Right atrium auricular region (tissue), 2 donors: Measurements from ENCODE around the gene TMEM109. TPM values are rescaled to one million over a fixed set of nuclear protein-coding genes. Genes with fewer than 3 reads are reported as not detected.

ENCODE experiments used
- DNase-seq: peaks from one replicate; pipeline ENCODE4 v3.0.0-alpha.2; 2019; ENCODE audit warnings: low spot score
- H3K27ac ChIP-seq, 2 donors: fragments of 200-600 bp; sonication (generic); 1 replicate in 1 of 2; 2 replicates in 1 of 2; pipeline ENCODE4 v1.5.1; 2016 to 2019
- H3K27me3 ChIP-seq, 2 donors: fragments of 200-600 bp; sonication (generic); one replicate each; pipeline versions ENCODE4 v1.5.1 to v1.6.0; 2017 to 2019
- H3K36me3 ChIP-seq: fragments of 200-600 bp; sonication (generic); one replicate; pipeline ENCODE4 v1.5.1; 2016
- H3K4me1 ChIP-seq, 2 donors: fragments of 200-600 bp; sonication (generic); one replicate each; pipeline versions ENCODE4 v1.5.1 to v1.6.0; 2017 to 2019
- H3K4me3 ChIP-seq, 2 donors: fragments of 200-600 bp; sonication (generic); 1 replicate in 1 of 2; 2 replicates in 1 of 2; pipeline ENCODE4 v1.5.1; 2017 to 2019; ENCODE audit warnings: mild to moderate bottlenecking in 1 of 2, moderate library complexity in 1 of 2
- H3K9me3 ChIP-seq, 2 donors: fragments of 200-600 bp; sonication (generic); one replicate each; pipeline ENCODE4 v1.5.1; 2019
- total RNA-seq, 2 donors: library from RNA; depleted of rRNA; stranded (reverse); fragments of >200 nt; gene quantifications; one replicate each; pipeline ENCODE4 v1.1.0, GENCODE V29; 2016
- TF ChIP-seq, protein P1 (sequence below), 2 donors: fragments of 200-600 bp; sonication (generic); IDR thresholded peaks; one replicate each; pipeline ENCODE4 v1.5.1; 2019; ENCODE audit warnings: antibody characterized with exemption in 2 of 2

TMEM109 gene
- total RNA-seq, 2 donors from 2014 or later: 119 to 124 TPM

DNA sequence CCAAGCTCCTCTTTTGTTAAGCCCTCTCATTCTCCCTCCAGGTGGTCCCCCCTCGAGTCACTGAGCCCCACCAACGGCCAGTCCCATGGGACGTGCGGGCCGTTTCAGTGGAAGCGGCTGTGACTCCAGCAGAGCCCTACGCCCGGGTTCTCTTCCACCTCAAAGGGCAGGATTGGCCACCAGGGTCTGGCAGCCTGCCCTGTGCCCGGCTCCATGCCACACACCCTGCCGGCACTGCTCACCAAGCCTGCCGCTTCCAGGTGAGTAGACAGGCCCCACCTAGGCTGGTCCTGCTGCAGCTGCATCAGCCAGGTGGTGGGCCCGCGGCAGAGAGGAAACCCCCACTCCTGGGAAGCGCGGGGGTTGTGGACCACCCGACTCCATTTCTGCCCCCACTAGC is 13.6 kb downstream of the TMEM109 start:
- TF ChIP-seq, protein P1, sequence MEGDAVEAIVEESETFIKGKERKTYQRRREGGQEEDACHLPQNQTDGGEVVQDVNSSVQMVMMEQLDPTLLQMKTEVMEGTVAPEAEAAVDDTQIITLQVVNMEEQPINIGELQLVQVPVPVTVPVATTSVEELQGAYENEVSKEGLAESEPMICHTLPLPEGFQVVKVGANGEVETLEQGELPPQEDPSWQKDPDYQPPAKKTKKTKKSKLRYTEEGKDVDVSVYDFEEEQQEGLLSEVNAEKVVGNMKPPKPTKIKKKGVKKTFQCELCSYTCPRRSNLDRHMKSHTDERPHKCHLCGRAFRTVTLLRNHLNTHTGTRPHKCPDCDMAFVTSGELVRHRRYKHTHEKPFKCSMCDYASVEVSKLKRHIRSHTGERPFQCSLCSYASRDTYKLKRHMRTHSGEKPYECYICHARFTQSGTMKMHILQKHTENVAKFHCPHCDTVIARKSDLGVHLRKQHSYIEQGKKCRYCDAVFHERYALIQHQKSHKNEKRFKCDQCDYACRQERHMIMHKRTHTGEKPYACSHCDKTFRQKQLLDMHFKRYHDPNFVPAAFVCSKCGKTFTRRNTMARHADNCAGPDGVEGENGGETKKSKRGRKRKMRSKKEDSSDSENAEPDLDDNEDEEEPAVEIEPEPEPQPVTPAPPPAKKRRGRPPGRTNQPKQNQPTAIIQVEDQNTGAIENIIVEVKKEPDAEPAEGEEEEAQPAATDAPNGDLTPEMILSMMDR (IDR thresholded peaks at IDR 0.05): no peak
- DNase-seq: no peak

DNA sequence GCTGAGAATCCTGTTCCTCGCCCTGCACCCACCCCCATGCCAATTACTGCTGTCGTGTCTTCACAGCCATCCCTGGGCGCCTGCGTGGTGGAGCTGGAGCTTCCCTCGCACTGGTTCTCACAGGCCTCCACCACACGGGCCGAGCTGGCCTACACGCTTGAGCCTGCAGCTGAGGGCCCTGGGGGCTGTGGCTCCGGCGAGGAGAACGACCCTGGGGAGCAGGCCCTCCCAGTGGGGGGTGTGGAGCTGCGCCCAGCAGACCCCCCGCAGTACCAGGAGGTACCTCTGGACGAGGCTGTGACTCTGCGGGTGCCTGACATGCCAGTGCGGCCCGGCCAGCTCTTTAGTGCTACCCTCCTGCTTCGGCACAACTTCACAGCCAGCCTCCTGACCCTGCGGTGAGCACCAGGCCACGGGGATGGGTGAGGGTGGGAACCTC is 14.6 kb downstream of the TMEM109 start:
- DNase-seq: no peak
- peaks cover 0 to 21% of the 10 kb centered on the region in 2 donors for H3K4me1 ChIP-seq
- H3K27me3 ChIP-seq: peaks cover 0 to 5% of the 10 kb centered on the region in 2 donors
- H3K9me3 ChIP-seq: no peaks in the 10 kb centered on the region
- H3K36me3 ChIP-seq: no peaks in the 10 kb centered on the region
- H3K4me3 ChIP-seq: no peak overlapping the region
- no peak overlapping the region for H3K27ac ChIP-seq
- TF ChIP-seq, protein P1 (IDR thresholded peaks at IDR 0.05): no peak

More for the DNA sequence above, 13.6 kb downstream of the TMEM109 start:
- Histone ChIP-seq H3K4me1 (peaks cover 0 to 23% of the 10 kb centered on the region in 2 donors), H3K36me3 (peaks cover 5% of the 10 kb centered on the region), H3K9me3 (no peaks in the 10 kb centered on the region), H3K27ac (no peak overlapping the region), H3K4me3 (no peak overlapping the region), H3K27me3 (peaks cover 0 to 5% of the 10 kb centered on the region in 2 donors)

DNA sequence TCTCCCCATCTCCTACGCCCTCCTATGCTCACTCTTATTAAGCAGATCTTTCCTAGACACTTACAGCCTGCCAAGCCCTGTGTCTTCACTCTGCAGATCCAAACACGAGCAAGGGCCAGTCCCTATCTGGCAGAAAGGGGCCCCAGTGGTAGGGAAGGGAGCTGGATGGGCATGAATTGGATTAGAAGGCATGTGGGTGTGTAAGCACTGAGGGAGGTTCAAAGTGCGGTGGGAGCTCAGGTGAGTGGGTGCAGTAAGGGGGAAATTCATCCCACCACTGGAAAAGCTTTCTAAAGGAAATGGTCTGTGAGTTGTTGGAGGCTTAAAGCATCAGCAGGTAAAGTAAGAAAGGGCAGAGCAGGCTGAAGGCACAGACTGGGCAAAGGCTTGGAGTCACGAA is 15.8 kb downstream of the TMEM109 start:
- no peaks in the 10 kb centered on the region for H3K9me3 ChIP-seq
- TF ChIP-seq, protein P1 (IDR thresholded peaks at IDR 0.05): no peak
- no peak for DNase-seq
- H3K4me3 ChIP-seq: no peak overlapping the region
- no peak overlapping the region for H3K27ac ChIP-seq
- H3K27me3 ChIP-seq: peaks cover 0 to 4% of the 10 kb centered on the region in 2 donors
- H3K4me1 ChIP-seq: peaks cover 0 to 10% of the 10 kb centered on the region in 2 donors
- H3K36me3 ChIP-seq: no peaks in the 10 kb centered on the region

DNA sequence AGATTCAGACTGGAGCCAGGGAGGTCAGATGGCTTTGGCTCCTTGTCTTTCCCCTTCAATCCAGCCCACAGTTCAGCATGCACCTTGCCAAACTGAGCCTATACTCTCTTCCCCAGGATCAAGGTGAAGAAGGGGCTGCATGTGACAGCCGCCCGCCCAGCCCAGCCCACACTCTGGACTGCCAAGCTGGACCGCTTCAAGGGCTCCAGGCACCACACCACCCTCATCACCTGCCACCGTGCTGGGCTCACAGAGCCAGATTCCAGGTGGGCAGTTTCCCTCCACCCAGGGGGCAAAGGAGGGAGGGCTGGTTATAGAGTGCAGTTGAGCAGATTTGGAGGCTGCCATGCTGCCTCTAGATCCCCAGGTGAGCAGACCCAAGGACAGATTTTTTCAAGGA is 16.4 kb downstream of the TMEM109 start:
- no peaks in the 10 kb centered on the region for H3K27me3 ChIP-seq
- H3K36me3 ChIP-seq: no peaks in the 10 kb centered on the region
- peaks cover 0 to 4% of the 10 kb centered on the region in 2 donors for H3K4me1 ChIP-seq
- no peak overlapping the region for H3K27ac ChIP-seq
- no peaks in the 10 kb centered on the region for H3K9me3 ChIP-seq
- no peak overlapping the region for H3K4me3 ChIP-seq
- DNase-seq: no peak
- TF ChIP-seq, protein P1 (IDR thresholded peaks at IDR 0.05): no peak

DNA sequence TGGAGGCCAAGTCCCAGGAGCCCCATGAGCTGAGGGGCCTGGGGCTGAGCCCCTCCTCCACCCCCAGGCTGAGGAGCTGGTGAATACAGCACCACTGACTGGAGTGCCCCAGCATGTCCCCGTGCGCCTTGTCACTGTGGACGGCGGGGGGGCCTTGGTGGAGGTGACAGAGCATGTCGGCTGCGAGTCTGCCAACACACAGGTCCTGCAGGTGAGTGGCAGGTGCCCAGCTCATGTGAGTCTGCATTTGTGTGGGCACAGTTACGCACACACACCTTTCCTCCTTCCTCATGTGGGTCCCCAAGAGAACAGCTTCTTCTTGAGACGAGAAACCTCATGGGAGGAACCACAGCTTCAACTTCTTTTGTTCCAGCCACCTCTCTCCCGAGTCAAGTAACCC is 18.0 kb downstream of the TMEM109 start:
- no peak for DNase-seq
- no peaks in the 10 kb centered on the region for H3K9me3 ChIP-seq
- TF ChIP-seq, protein P1 (IDR thresholded peaks at IDR 0.05): no peak
- H3K4me3 ChIP-seq: no peak overlapping the region
- no peak overlapping the region for H3K27ac ChIP-seq
- no peaks in the 10 kb centered on the region for H3K27me3 ChIP-seq
- H3K4me1 ChIP-seq: peaks cover 0 to 4% of the 10 kb centered on the region in 2 donors
- H3K36me3 ChIP-seq: no peaks in the 10 kb centered on the region
